Neural cell (in vitro differentiated cells): ENCODE data around the gene MLLT11.

ENCODE experiments used
- CTCF ChIP-seq: fragments of 450-650 bp; IDR thresholded peaks from 2 replicates; pipeline ENCODE4 v1.5.1; 2014; ENCODE audit warnings: antibody characterized with exemption, mild to moderate bottlenecking, moderate library complexity; ENCODE audit not compliant: poor library complexity, severe bottlenecking
- EZH2 ChIP-seq: fragments of 200-600, 300-800 bp; shearing (Covaris generic), sonication (generic); IDR thresholded peaks from 2 replicates; pipeline ENCODE4 v1.6.1; 2014; ENCODE audit warnings: antibody characterized with exemption, low read length, borderline replicate concordance, mild to moderate bottlenecking; ENCODE audit not compliant: insufficient read depth, poor library complexity, severe bottlenecking
- POLR2AphosphoS5 ChIP-seq: IDR thresholded peaks from 2 replicates; pipeline ENCODE4 v1.6.1; 2012
- RAD21 ChIP-seq: fragments of 450-650 bp; conservative IDR thresholded peaks from 2 replicates; pipeline ENCODE4 v1.6.1; 2014; ENCODE audit warnings: antibody characterized with exemption, mild to moderate bottlenecking, moderate library complexity
- REST ChIP-seq: IDR thresholded peaks from 2 replicates; pipeline ENCODE4 v1.6.1; 2012; ENCODE audit warnings: borderline replicate concordance
- SMC3 ChIP-seq: fragments of 450-650 bp; conservative IDR thresholded peaks from 2 replicates; pipeline ENCODE4 v1.6.1; 2014; ENCODE audit warnings: antibody characterized with exemption, mild to moderate bottlenecking, moderate library complexity; ENCODE audit not compliant: poor library complexity
- TAF1 ChIP-seq: IDR thresholded peaks from 2 replicates; pipeline ENCODE4 v1.6.1; 2012; ENCODE audit warnings: low read depth

DNA sequence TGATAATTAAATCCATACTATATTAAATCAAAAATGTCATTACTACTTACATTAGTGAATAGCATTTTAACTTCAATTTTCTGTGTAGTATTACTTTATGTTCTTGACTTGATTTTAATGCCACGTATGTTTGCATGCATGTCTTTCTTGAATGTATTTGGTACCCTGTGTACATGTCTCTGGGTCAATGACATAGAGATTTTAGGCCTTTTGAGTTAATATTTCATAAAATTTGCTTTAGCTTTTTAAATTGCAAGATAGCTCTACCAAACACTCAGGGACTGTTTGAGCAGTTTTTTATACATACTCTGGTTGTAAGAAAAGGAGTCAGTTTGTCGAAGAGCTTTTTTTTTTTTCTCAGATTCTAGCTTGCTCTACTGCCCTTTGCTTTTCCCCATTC is 1.5 kb downstream of the MLLT11 start:
- TF ChIP-seq CTCF (no peak), REST (no peak), POLR2AphosphoS5 (no peak), RAD21 (no peak), SMC3 (no peak), EZH2 (no peak), TAF1 (no peak)
